GM19023 (cell line): ENCODE results near the gene CD276.
"Not testable (repeated sequence)": the region's sequence is repeated elsewhere in the genome, so short reads cannot be mapped to it uniquely, and the experiment has no call there.

Experiments
- ATAC-seq: cut with Tn5 transposase; IDR thresholded peaks from one replicate; pipeline ENCODE4 v1.9.1; 2021; ENCODE audit warnings: mild to moderate bottlenecking, moderate library complexity; ENCODE audit not compliant: unreplicated experiment

CD276 gene

GRCh38 chr15:73683777-73684580 lies at the start of gene CD276:
Gene CD276 (plus strand): TSS chr15:73684383. CDS start chr15:73699640, 15,257 bp downstream.
- no peak for ATAC-seq

GRCh38 chr15:73637527-73637926 lies 46.7 kb upstream of the CD276 start:
- no peak for ATAC-seq

GRCh38 chr15:73639464-73639863 lies 44.7 kb upstream of the CD276 start:
- not testable (repeated sequence) for ATAC-seq

GRCh38 chr15:73647259-73648013 lies 36.7 kb upstream of the CD276 start:
- ATAC-seq, result no peak

- ATAC-seq, result no peak
These were observed 36.2 kb upstream of the CD276 start for GRCh38 chr15:73648014-73648295.

- no peak for ATAC-seq
These were observed 33.6 kb upstream of the CD276 start for GRCh38 chr15:73650416-73651126.

GRCh38 chr15:73654659-73655058 lies 29.5 kb upstream of the CD276 start:
- no peak for ATAC-seq

GRCh38 chr15:73655724-73656123 lies 28.5 kb upstream of the CD276 start:
- ATAC-seq, result no peak

GRCh38 chr15:73658645-73659044 lies 25.5 kb upstream of the CD276 start:
- no peak for ATAC-seq

- ATAC-seq, result no peak
These were observed 23.7 kb upstream of the CD276 start for GRCh38 chr15:73660455-73660854.

GRCh38 chr15:73674587-73674986 lies 9.6 kb upstream of the CD276 start:
- ATAC-seq, result no peak

GRCh38 chr15:73677146-73677607 lies 7.0 kb upstream of the CD276 start:
- ATAC-seq, result no peak

GRCh38 chr15:73677733-73678132 lies 6.5 kb upstream of the CD276 start:
- no peak for ATAC-seq

- no peak for ATAC-seq
These were observed 5.7 kb upstream of the CD276 start for GRCh38 chr15:73678498-73678897.

GRCh38 chr15:73679180-73679579 lies 5.0 kb upstream of the CD276 start:
- no peak for ATAC-seq

GRCh38 chr15:73679964-73680363 lies 4.2 kb upstream of the CD276 start:
- no peak for ATAC-seq

GRCh38 chr15:73680549-73680948 lies 3.6 kb upstream of the CD276 start:
- ATAC-seq, result no peak

- ATAC-seq, result no peak
These were observed 3.1 kb upstream of the CD276 start for GRCh38 chr15:73681063-73681462.

- no peak for ATAC-seq
These were observed 2.2 kb upstream of the CD276 start for GRCh38 chr15:73681856-73682599.

GRCh38 chr15:73682600-73683090 lies 1.5 kb upstream of the CD276 start:
- no peak for ATAC-seq

- ATAC-seq, result no peak
These were observed 866 bp upstream of the CD276 start for GRCh38 chr15:73683257-73683776.
